GM18517 (cell line): ENCODE results near the gene CRADD.

ENCODE experiments used
- ATAC-seq: cut with Tn5 transposase; IDR thresholded peaks from one replicate; pipeline ENCODE4 v1.9.1; 2021; ENCODE audit warnings: mild to moderate bottlenecking, moderate library complexity; ENCODE audit not compliant: unreplicated experiment

Gene CRADD

GRCh38 chr12:93670104-93670503, 7.1 kb upstream of the CRADD start:
- no peak for ATAC-seq

GRCh38 chr12:93671044-93671443, 6.1 kb upstream of the CRADD start:
- ATAC-seq = no peak

GRCh38 chr12:93673084-93673483, 4.1 kb upstream of the CRADD start:
- ATAC-seq = no peak

- ATAC-seq = no peak
Observed at GRCh38 chr12:93674386-93674785, 2.8 kb upstream of the CRADD start.

- ATAC-seq = peak; percentile 18
Observed at GRCh38 chr12:93676408-93677194, 574 bp upstream of the CRADD start.

GRCh38 chr12:93678779-93679178, 1.6 kb downstream of the CRADD start:
- no peak for ATAC-seq

- ATAC-seq = no peak
Observed at GRCh38 chr12:93679308-93679925, 2.2 kb downstream of the CRADD start.

- no peak for ATAC-seq
Observed at GRCh38 chr12:93680006-93680405, 2.8 kb downstream of the CRADD start.

- ATAC-seq = no peak
Observed at GRCh38 chr12:93682846-93683261, 5.7 kb downstream of the CRADD start.

- ATAC-seq = no peak
Observed at GRCh38 chr12:93683410-93683809, 6.2 kb downstream of the CRADD start.

GRCh38 chr12:93684716-93685115, 7.5 kb downstream of the CRADD start:
- no peak for ATAC-seq

- ATAC-seq = no peak
Observed at GRCh38 chr12:93686572-93687356, 9.6 kb downstream of the CRADD start.

GRCh38 chr12:93689076-93689834, 12.1 kb downstream of the CRADD start:
- no peak for ATAC-seq

- ATAC-seq = no peak
Observed at GRCh38 chr12:93696462-93696861, 19.3 kb downstream of the CRADD start.

- no peak for ATAC-seq
Observed at GRCh38 chr12:93698307-93699092, 21.3 kb downstream of the CRADD start.

GRCh38 chr12:93699271-93700145, 22.3 kb downstream of the CRADD start:
- no peak for ATAC-seq

- no peak for ATAC-seq
Observed at GRCh38 chr12:93702707-93703315, 25.6 kb downstream of the CRADD start.

- no peak for ATAC-seq
Observed at GRCh38 chr12:93704122-93704521, 26.9 kb downstream of the CRADD start.

- ATAC-seq = no peak
Observed at GRCh38 chr12:93704625-93705024, 27.4 kb downstream of the CRADD start.
